Measurements from ENCODE around the gene SLC6A20. TPM values are rescaled to one million over a fixed set of nuclear protein-coding genes. Genes with fewer than 3 reads are reported as not detected.

Gene SLC6A20
- total and polyA plus RNA-seq, 2 donors from 2014 or later = 0.37 to 35.2 TPM

DNA sequence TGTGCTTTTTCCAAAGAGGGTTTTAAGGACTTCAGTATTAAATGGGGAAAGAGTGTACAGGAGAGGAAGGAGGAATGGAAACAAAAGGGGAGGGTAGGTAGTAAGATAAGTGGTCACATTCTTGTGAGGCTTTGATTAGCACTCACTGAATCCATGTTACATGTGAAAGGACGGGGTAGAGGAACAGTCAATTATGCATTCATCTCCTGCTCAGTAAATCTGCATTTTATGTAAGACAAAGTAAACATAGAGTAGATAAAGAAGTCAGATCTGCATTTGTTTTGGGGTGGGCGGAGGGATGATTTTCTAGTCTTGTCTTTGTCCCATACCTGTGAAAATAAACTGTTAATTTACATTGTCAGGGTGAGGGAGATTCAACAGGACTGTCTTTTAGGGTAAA, 56.3 kb downstream of the SLC6A20 start:
- no peaks in the 10 kb centered on the region for H3K4me1 ChIP-seq (ENCODE audit: control insufficient read depth in 2 of 3, insufficient read depth in 2 of 3, low read depth in 1 of 3, low read length in 3 of 3)
- H3K4me3 ChIP-seq (ENCODE audit: low read length in 3 of 3) = no peak overlapping the region
- no peak overlapping the region for H3K9ac ChIP-seq (ENCODE audit: low read length in 3 of 3)
- no peaks in the 10 kb centered on the region for H3K9me3 ChIP-seq (ENCODE audit: control insufficient read depth in 2 of 3, insufficient read depth in 1 of 3, low read length in 3 of 3)
- intact Hi-C loops (cut with DNase I) = no loop called here
- DNase-seq (no peak), FAIRE-seq (no peak)
- H3K36me3 ChIP-seq (ENCODE audit: control insufficient read depth in 2 of 3, insufficient read depth in 3 of 3, low read length in 3 of 3) = peaks cover 5 to 76% (median 43%) of the 10 kb centered on the region in 3 donors
- H3K27ac ChIP-seq (ENCODE audit: low read depth in 2 of 2, low read length in 2 of 2) = no peak overlapping the region
- no peaks in the 10 kb centered on the region for H3K27me3 ChIP-seq (ENCODE audit: control insufficient read depth, insufficient read depth, low read length)
- TF ChIP-seq, protein P1, sequence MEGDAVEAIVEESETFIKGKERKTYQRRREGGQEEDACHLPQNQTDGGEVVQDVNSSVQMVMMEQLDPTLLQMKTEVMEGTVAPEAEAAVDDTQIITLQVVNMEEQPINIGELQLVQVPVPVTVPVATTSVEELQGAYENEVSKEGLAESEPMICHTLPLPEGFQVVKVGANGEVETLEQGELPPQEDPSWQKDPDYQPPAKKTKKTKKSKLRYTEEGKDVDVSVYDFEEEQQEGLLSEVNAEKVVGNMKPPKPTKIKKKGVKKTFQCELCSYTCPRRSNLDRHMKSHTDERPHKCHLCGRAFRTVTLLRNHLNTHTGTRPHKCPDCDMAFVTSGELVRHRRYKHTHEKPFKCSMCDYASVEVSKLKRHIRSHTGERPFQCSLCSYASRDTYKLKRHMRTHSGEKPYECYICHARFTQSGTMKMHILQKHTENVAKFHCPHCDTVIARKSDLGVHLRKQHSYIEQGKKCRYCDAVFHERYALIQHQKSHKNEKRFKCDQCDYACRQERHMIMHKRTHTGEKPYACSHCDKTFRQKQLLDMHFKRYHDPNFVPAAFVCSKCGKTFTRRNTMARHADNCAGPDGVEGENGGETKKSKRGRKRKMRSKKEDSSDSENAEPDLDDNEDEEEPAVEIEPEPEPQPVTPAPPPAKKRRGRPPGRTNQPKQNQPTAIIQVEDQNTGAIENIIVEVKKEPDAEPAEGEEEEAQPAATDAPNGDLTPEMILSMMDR (IDR thresholded peaks at IDR 0.05; ENCODE audit: borderline replicate concordance, extremely low read depth, insufficient read depth) = no peak

DNA sequence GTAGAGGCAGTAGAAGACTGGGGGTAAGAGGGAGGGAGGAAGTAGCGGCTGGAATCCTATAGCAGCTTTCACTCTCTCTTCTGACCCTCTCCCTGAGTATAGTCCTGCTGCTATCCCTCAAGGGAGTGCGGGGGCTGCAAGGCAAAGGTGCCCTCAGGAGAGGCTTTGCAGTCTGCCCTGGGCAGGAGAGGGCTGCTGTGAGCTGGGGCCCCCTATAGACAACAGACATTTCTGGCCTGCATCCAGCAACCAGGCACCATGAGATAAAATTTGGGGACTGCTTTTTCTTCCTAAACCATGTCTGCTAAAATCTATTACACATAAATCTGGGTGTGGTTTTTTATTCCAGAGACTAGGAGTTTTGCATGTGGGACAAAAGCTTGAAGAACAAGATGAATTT, 59.1 kb downstream of the SLC6A20 start:
- TF ChIP-seq, protein P1 (IDR thresholded peaks at IDR 0.05; ENCODE audit: borderline replicate concordance, extremely low read depth, insufficient read depth) = no peak
- no peaks in the 10 kb centered on the region for H3K4me1 ChIP-seq (ENCODE audit: control insufficient read depth in 2 of 3, insufficient read depth in 2 of 3, low read depth in 1 of 3, low read length in 3 of 3)
- no peak overlapping the region for H3K27ac ChIP-seq (ENCODE audit: low read depth in 2 of 2, low read length in 2 of 2)
- no peak overlapping the region for H3K9ac ChIP-seq (ENCODE audit: low read length in 3 of 3)
- peaks cover 5 to 70% (median 46%) of the 10 kb centered on the region in 3 donors for H3K36me3 ChIP-seq (ENCODE audit: control insufficient read depth in 2 of 3, insufficient read depth in 3 of 3, low read length in 3 of 3)
- H3K27me3 ChIP-seq (ENCODE audit: control insufficient read depth, insufficient read depth, low read length) = no peaks in the 10 kb centered on the region
- no peak overlapping the region for H3K4me3 ChIP-seq (ENCODE audit: low read length in 3 of 3)
- no peak for FAIRE-seq
- intact Hi-C loops (cut with DNase I) = no loop called here
- DNase-seq = no peak
- H3K9me3 ChIP-seq (ENCODE audit: control insufficient read depth in 2 of 3, insufficient read depth in 1 of 3, low read length in 3 of 3) = no peaks in the 10 kb centered on the region

DNA sequence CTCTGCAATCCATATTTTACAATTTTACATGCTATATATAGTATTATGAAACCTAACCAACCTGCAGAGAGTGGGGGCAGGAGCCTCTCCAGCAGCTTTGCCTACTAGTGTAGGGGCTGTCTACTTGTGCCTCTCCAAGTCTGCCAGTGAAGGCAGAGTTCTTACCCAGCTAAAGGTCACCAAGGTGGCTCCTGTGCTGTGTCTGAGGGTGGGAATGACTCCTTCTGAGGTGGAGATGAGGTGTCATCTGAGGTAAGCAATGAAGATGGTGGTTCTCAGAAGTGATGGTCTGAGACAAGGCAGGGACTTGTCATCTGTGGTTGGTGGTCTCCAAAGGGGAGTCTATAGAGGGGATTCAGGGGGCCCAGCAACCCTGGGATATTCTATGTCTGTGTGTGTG, 59.6 kb downstream of the SLC6A20 start:
- FAIRE-seq (no peak), DNase-seq (no peak)
- no peaks in the 10 kb centered on the region for H3K4me1 ChIP-seq (ENCODE audit: control insufficient read depth in 2 of 3, insufficient read depth in 2 of 3, low read depth in 1 of 3, low read length in 3 of 3)
- H3K27ac ChIP-seq (ENCODE audit: low read depth in 2 of 2, low read length in 2 of 2) = no peak overlapping the region
- peaks cover 5 to 73% (median 49%) of the 10 kb centered on the region in 3 donors for H3K36me3 ChIP-seq (ENCODE audit: control insufficient read depth in 2 of 3, insufficient read depth in 3 of 3, low read length in 3 of 3)
- H3K27me3 ChIP-seq (ENCODE audit: control insufficient read depth, insufficient read depth, low read length) = no peaks in the 10 kb centered on the region
- no peak overlapping the region for H3K4me3 ChIP-seq (ENCODE audit: low read length in 3 of 3)
- no peak overlapping the region for H3K9ac ChIP-seq (ENCODE audit: low read length in 3 of 3)
- intact Hi-C loops (cut with DNase I) = no loop called here
- H3K9me3 ChIP-seq (ENCODE audit: control insufficient read depth in 2 of 3, insufficient read depth in 1 of 3, low read length in 3 of 3) = no peaks in the 10 kb centered on the region
- TF ChIP-seq, protein P1 (IDR thresholded peaks at IDR 0.05; ENCODE audit: borderline replicate concordance, extremely low read depth, insufficient read depth) = no peak

All from kidney (tissue), 14 donors.